K562 (cell line): ENCODE data around the gene PPP1R13L. TPM values are rescaled to one million over a fixed set of nuclear protein-coding genes. Genes with fewer than 3 reads are reported as not detected.

Experiments
- ARID3A ChIP-seq: IDR thresholded peaks from 2 replicates; pipeline ENCODE4 v1.6.1; 2012; ENCODE audit warnings: low read depth, low read length, improper control_type of control experiment, borderline replicate concordance
- ELF1 ChIP-seq: fragments of 200-800 bp; sonication (Bioruptor generic); IDR thresholded peaks from 2 replicates; pipeline ENCODE4 v1.6.1; 2016; ENCODE audit warnings: missing genetic modification characterization, missing compliant biosample characterization
- ETV1 ChIP-seq: fragments of 450-650 bp; conservative IDR thresholded peaks from 2 replicates; pipeline ENCODE4 v1.6.1; 2016; ENCODE audit warnings: missing genetic modification characterization, control low read depth, low read depth, missing compliant biosample characterization
- HDAC3 ChIP-seq: fragments of 450-650 bp; IDR thresholded peaks from 2 replicates; pipeline ENCODE4 v1.6.1; 2018; ENCODE audit warnings: borderline replicate concordance, mild to moderate bottlenecking, moderate library complexity; ENCODE audit not compliant: partially characterized antibody
- MBD1 ChIP-seq: fragments of 250-450 bp; sonication (Bioruptor Pico); IDR thresholded peaks from 2 replicates; pipeline ENCODE4 v1.8.0; 2022; ENCODE audit warnings: inconsistent platforms
- MGA ChIP-seq: fragments of 450-650 bp; IDR thresholded peaks from 2 replicates; pipeline ENCODE4 v1.6.1; 2016; ENCODE audit warnings: mild to moderate bottlenecking, moderate library complexity
- MIER1 ChIP-seq: fragments of 450-650 bp; IDR thresholded peaks from 2 replicates; pipeline ENCODE4 v1.6.1; 2016; ENCODE audit warnings: antibody characterized with exemption, mild to moderate bottlenecking, low read depth
- PHTF2 ChIP-seq: fragments of 250-450 bp; sonication (Bioruptor Pico); IDR thresholded peaks from 2 replicates; pipeline ENCODE4 v1.5.0; 2021; ENCODE audit warnings: mild to moderate bottlenecking
- RBM25 ChIP-seq: fragments of 200-400 bp; formaldehyde crosslinking; IDR thresholded peaks from 2 replicates; pipeline ENCODE4 v1.6.1; 2018; ENCODE audit warnings: low read length, low read depth, moderate library complexity; ENCODE audit not compliant: severe bottlenecking
- SIRT6 ChIP-seq: IDR thresholded peaks from one replicate; pipeline ENCODE4 v1.6.1; 2012; ENCODE audit warnings: low read depth, mild to moderate bottlenecking, control low read depth, inconsistent platforms, low read length, moderate library complexity
- SP1 ChIP-seq: sonication (generic); formaldehyde crosslinking; IDR thresholded peaks from 2 replicates; pipeline ENCODE4 v1.8.1; 2022; ENCODE audit warnings: mild to moderate bottlenecking, missing genetic modification reagents
- ZFP1 ChIP-seq: fragments of 450-650 bp; formaldehyde crosslinking; IDR thresholded peaks from 2 replicates; pipeline ENCODE4 v1.4.0; 2020; ENCODE audit warnings: mild to moderate bottlenecking, mixed read lengths
- ZSCAN32 ChIP-seq: fragments of 450-650 bp; formaldehyde crosslinking; IDR thresholded peaks from 2 replicates; pipeline ENCODE4 v1.4.0; 2020; ENCODE audit warnings: mild to moderate bottlenecking, moderate library complexity
- polyA plus RNA-seq, 8 experiments: library from polyadenylated mRNA; depleted of rRNA in 4 of 8; stranded (reverse) in 5 of 8; unstranded in 3 of 8; fragments of >200 nt; fragmentation: Nextera tagmentation in 2 of 8; fragmentation: Illumina TruSeq in 1 of 8; extraction: Ambion mirVana in 2 of 8; extraction: Trizol in 1 of 8; gene quantifications; 2 replicates each; pipeline versions ENCODE4 v1.2.1 to v1.2.3, GENCODE V29; 2011 to 2014; ENCODE audit warnings: inconsistent platforms in 1 of 8, missing spikeins in 1 of 8
- total RNA-seq, 7 experiments: library from RNA; depleted of rRNA in 6 of 7; stranded (reverse); fragments of >200 nt in 6 of 7; fragmentation: Illumina TruSeq in 2 of 7; extraction: Trizol in 2 of 7; gene quantifications; 2 replicates each; pipeline versions ENCODE4 v1.2.1 to v1.2.3, GENCODE V29; 2011 to 2021; ENCODE audit warnings: low replicate concordance in 1 of 7

The PPP1R13L gene
- total and polyA plus RNA-seq, 9 of the 15 experiments (the other 6 are each of a cell fraction or from before 2014, with no cell fraction given) = 0.32 to 6.7 (median 2.0) TPM

- TF ChIP-seq ZSCAN32 (CRISPR knock-in tag) = no peak
- no peak for TF ChIP-seq ELF1
- TF ChIP-seq ETV1 (tag) = 0 out of 2 replicates have a peak, but pooled peaks have one; percentile 12
- TF ChIP-seq PHTF2 (CRISPR knock-in tag) = no peak
- no peak for TF ChIP-seq MBD1 (CRISPR knock-in tag)
- no peak for TF ChIP-seq RBM25
- TF ChIP-seq HDAC3 = no peak
- TF ChIP-seq ARID3A = no peak
- TF ChIP-seq SIRT6 = no peak
- TF ChIP-seq MIER1 = no peak
- TF ChIP-seq MGA = peak; percentile 68
- TF ChIP-seq ZFP1 (CRISPR knock-in tag) = no peak
- TF ChIP-seq SP1 (CRISPR knock-in tag) = peak; percentile 63
Measured at GRCh38 chr19:45444318-45445041, 39.6 kb upstream of the PPP1R13L start (continued).
